ENCODE results near the gene ERICH6B.

GRCh38 chr13:45516757-45517156, 98.8 kb downstream of the ERICH6B start:
- TF ChIP-seq YY1 (IDR thresholded peaks at IDR 0.05; ENCODE audit: insufficient read depth, insufficient read length), result no peak
- TF ChIP-seq ZNF274 (IDR thresholded peaks at IDR 0.05; ENCODE audit: low read depth, low read length), result no peak
- TF ChIP-seq SUZ12 (IDR thresholded peaks at IDR 0.05; ENCODE audit: extremely low read depth, insufficient read depth, insufficient read length), result no peak
